HG03469 (cell line): ENCODE data around the gene TMEM114.
A peak's percentile ranks its signal among the peaks of the same experiment; 100 is the strongest.

Experiments
- ATAC-seq: cut with Tn5 transposase; IDR thresholded peaks from one replicate; pipeline ENCODE4 v1.9.1; 2021; ENCODE audit warnings: mild to moderate bottlenecking, moderate library complexity, moderate number of reproducible peaks; ENCODE audit not compliant: unreplicated experiment

Gene TMEM114

DNA sequence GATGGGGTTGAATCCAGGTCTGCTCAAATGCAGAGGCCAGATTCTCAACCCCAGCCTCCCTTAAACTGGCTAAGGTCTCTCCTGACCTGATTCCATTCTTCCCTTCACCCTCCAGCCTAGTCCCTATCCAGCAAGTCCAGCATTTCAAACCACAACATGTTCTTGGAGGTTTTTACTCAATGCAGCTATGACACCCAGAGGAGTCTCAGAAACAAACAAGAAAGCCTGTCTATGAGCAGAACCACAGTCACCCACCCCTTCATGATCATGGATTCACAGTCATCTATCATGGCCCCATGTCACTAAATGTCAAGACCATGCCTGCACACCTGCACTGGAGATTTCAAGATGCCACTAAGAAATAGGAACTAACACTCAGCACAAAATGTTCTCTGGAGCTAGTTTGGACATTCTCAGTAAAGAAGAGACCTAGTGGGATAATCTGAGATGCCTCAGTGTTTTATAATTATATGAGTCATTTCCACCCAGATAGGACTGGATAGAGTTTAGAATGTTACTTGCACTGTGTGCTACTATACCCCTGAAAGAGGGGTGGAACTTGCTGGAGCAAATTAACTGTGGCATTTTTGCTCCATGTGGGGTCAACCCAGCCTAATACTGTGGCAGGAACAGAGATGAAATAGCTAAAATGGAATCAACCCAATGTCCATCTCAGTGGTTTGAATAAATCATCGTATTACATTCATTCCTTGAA, 21.7 kb upstream of the TMEM114 start:
- ATAC-seq = no peak

DNA sequence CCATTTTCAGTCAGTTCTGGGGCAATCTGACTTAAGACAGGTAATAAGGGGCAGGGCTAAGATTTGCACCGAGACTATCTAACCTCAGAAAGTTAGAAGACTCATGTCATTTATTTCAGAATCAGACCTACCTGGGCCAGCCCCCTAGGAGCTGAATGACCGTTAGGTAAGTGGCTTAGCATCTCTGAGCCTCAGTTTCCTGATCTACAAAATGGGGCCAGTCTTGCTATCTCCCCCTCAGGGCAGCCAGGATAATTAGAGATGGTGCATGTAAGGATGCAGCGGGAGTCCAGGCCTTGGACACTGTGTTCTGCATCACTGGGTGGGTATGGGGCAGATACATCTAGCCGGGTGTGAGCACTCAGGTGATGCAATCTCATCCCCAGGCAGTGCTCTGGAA, 20.8 kb upstream of the TMEM114 start:
- ATAC-seq = no peak

DNA sequence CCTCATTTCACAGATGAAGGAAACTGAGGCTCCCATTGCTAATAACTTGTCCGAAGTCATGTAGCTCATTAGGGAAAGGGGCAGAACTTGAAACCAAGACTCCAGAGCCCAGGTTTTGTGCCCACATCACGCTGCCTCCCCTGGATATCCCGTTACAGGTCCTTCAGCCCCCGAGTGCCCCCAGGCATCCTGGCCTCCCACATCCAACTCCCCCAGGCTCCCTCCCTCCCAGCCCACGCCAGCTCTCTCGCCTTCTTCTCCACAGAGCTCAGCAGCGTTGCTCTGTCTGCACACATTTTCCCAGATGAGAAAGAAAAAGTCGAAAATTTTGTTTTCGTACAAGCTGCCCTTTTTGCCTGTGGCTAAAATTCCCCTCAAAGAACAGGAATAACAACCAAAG, 16.9 kb upstream of the TMEM114 start:
- no peak for ATAC-seq

DNA sequence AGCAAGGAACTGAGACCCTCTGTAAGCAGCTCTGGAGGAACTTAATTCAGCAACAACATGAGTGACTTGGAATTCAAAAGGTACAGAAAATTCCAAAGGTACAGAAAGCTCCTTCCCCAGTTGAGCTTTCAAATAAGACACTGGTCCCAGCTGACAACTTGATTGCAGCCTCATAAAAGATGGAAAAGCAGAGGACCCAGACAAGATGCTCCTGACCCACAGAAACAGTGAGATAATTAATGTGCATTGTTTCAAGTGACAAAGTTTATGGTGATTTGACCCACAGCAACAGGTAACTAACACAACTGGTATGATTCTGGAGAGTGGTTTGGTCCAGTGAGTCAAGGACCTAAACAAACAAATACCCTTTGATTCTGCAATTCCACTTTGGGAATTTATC, 15.2 kb upstream of the TMEM114 start:
- no peak for ATAC-seq

DNA sequence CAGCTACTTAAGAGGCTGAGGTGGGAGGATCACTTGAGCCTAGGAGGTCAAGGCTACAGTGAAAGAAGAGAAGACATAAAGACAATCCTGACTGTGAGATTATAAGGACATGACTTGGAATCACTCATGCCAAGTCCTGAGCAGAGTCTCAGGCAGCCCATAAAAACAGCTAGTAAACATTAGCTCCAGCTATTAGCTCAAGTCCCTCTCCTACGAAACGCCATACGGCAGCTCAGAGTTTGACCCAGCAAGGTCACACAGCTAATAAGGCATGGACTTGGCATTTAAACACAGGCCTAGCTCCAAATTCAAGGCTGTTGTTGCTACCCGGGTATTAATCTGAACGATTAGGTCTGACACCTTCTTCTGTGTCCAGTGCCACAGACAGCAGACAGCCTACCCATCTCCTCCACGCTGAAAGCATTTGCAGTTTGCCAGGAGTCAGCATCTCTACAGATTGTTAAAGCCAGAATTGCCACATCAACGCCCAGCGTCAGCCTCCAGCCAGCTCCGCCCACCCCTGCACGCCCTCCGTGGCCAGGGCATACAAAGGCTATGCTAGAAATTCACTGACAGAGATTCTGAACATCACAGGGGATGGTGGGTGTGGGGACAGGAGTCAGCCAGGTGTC, 9.9 kb upstream of the TMEM114 start:
- ATAC-seq = no peak

DNA sequence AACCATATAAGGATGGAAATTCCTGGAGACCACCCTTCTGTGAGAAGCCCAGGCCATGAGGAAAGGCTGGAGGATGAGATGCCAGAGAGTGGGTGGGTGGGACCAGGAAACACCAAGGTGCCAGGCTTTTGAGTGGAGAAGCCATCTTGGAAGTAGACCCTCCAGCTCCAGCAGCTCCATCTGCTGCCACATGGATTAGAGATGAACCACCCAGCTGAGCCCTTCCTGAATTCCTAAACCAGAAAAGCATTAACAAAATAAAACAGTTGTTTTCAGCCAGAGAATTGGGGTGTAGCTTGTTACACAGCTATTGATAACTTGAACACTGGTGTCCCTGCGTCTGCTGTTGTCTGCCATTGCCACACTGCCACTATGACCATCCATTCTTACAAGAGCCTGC, 6.3 kb upstream of the TMEM114 start:
- no peak for ATAC-seq

GRCh38 chr16:8595783-8596182, 5.5 kb upstream of the TMEM114 start:
- ATAC-seq = no peak

DNA sequence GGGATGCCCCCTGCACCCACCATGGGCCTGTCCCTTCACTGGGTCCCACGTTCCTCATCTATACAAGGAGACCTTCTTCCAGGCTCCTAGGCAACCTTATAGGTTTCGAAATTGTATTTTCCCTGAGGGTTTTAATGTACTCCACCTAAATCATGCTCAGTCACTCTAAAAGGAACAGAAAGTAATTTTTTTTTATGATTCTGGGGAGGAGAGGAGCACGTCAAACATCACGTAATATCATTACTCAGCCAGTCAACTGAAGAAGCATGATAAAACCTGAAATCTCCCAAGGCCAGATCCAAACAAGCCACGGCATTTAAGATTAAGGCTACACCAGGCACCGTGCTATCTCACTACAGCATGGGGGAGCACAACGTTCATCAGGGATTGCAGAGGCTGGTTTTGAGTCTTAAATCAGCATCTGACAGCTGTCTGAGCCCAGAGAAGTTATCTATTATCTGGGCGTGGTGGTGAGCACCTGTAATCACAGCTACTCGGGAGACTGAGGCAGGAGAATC, 3.9 kb upstream of the TMEM114 start:
- ATAC-seq = no peak

GRCh38 chr16:8591451-8591850, 1.1 kb upstream of the TMEM114 start:
- ATAC-seq = no peak

DNA sequence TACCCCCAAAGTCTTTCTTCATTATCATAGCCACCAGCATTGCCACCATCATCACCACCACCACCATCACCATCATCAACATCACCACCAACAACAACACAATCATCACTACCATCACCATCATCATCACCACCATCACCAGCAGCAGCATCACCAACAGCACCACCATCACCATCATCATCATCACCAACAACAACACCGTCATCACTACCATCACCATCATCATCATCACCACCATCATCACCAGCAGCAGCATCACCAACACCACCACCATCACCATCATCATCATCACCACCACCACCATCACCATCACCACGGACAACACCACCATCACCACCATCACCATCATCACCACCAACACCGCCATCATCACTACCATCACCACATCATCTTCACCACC, 500 bp upstream of the TMEM114 start:
- no peak for ATAC-seq

- no peak for ATAC-seq
Observed at GRCh38 chr16:8589057-8589899, 1.0 kb downstream of the TMEM114 start.

GRCh38 chr16:8588682-8589056, 1.6 kb downstream of the TMEM114 start:
- ATAC-seq = no peak

- no peak for ATAC-seq
Observed at GRCh38 chr16:8587065-8587464, 3.2 kb downstream of the TMEM114 start.

- no peak for ATAC-seq
Observed at GRCh38 chr16:8585857-8586256, 4.5 kb downstream of the TMEM114 start.

DNA sequence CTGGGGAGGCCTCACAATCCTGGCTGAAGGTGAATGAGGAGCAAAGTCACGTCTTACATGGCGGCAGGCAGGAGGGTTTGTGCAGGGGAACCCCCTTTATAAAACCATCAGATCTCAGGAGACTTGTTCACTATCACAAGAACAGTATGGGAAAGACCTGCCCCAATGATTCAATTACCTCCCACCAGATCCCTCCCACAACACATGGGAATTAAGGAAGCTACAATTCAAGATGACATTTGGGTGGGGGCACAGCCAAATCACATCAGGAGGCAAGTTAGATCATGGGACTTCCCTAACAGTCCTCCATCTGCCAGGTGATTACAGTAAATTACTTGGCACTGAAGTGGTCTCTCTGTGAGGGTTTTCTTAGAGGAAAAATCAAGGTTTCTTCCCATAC, 5.3 kb downstream of the TMEM114 start:
- no peak for ATAC-seq

- ATAC-seq = no peak
Observed at GRCh38 chr16:8583732-8584131, 6.6 kb downstream of the TMEM114 start.

DNA sequence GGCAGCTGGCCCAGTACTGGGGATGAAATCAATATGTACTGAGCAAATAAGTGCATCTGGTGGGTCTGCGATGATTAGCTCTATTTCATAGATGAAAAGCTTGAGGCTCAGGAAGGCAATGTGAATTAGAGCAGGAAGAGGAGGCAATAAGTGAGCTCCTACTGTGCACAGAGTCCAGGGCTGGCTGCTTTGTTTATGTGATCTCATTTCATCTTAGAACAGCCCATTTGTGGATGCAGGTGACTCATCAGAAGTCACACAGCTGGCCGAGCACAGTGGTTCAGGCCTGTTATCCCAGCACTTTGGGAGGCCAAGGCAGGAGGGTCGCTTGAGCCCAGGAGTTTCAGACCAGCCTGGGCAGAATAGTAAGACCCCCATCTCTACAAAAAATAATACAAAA, 7.1 kb downstream of the TMEM114 start:
- no peak for ATAC-seq

- peak; percentile 57 for ATAC-seq
Observed at GRCh38 chr16:8581831-8582580, 8.3 kb downstream of the TMEM114 start.

DNA sequence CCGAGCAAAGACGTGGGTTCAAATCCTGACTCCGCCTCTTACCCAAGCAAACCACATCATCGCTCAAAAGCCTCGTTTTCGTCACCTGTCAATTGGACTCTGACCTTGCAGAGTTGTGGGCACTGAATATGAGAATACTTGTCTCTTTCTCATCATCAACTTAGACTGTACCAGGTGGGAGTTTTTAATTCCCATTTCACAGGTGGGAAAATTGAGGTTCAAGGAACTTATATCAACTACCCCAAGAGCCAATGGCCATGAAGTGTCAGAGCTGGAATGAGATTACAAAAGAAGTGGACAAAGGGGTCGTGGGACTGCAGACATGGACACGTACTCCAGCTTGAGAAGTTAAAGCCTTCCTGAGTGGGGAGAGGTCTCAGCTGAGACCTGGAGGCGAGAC, 10.8 kb downstream of the TMEM114 start:
- ATAC-seq = no peak

GRCh38 chr16:8577678-8578304, 12.5 kb downstream of the TMEM114 start:
- no peak for ATAC-seq
